OCI-LY1 (cell line): ENCODE data around the gene KANK4.

Source experiments
- EZH2 ChIP-seq: fragments of 200-600 bp; sonication (generic), shearing (Covaris generic); IDR thresholded peaks from 2 replicates; pipeline ENCODE4 v1.8.0; 2017; ENCODE audit warnings: borderline replicate concordance, mixed run types, mild to moderate bottlenecking, antibody characterized with exemption, low read length, moderate library complexity, mixed read lengths
- TF ChIP-seq, protein P1 (sequence below): fragments of 200-600 bp; sonication (generic), shearing (Covaris generic); IDR thresholded peaks from 2 replicates; pipeline ENCODE4 v1.5.1; 2017; ENCODE audit warnings: mild to moderate bottlenecking, antibody characterized with exemption, low read length, moderate library complexity, mixed read lengths

DNA sequence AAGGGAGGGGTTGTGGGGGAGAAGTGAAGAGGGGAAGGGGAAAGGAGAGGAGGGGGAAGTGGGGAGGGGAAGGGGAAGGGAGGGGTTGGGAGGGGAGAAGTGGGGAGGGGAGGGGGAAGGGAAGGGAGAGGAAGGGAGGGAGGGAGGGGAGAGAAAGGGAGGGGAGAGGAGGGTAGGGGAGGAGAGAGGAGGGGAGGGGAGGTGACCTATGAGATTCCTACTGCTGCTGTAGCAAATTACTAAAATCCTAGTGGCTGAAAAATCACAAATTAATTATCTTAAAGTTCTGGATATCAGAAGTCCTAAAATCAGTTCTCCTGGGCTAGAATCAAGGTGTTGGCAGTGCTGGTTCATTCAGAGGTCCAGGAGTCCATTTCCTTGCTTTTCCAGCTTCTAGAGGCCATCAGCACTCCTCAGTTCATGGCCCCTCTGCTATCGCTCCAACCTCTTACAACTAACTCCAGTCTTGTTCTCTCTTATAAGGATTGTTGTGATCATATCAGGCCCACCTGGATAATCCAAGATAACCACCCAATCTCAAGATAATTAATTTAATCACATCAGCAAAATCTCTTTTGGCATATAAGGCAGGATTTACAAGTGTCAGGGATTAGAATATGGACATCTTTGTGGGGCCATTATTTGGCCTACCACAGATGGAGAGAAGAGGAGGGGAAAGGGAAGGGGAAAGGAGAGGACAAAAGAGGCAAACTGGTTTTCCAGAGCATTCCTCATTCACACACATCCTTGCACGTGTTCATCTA is 30.4 kb upstream of the KANK4 start:
- no peak for TF ChIP-seq EZH2
- TF ChIP-seq, protein P1, sequence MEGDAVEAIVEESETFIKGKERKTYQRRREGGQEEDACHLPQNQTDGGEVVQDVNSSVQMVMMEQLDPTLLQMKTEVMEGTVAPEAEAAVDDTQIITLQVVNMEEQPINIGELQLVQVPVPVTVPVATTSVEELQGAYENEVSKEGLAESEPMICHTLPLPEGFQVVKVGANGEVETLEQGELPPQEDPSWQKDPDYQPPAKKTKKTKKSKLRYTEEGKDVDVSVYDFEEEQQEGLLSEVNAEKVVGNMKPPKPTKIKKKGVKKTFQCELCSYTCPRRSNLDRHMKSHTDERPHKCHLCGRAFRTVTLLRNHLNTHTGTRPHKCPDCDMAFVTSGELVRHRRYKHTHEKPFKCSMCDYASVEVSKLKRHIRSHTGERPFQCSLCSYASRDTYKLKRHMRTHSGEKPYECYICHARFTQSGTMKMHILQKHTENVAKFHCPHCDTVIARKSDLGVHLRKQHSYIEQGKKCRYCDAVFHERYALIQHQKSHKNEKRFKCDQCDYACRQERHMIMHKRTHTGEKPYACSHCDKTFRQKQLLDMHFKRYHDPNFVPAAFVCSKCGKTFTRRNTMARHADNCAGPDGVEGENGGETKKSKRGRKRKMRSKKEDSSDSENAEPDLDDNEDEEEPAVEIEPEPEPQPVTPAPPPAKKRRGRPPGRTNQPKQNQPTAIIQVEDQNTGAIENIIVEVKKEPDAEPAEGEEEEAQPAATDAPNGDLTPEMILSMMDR = no peak
